HepG2 (cell line): ENCODE results near the gene CORO7. TPM values are rescaled to one million over a fixed set of nuclear protein-coding genes. Genes with fewer than 3 reads are reported as not detected.

Experiments
- ARID4A ChIP-seq: sonication (generic); formaldehyde crosslinking; IDR thresholded peaks from 2 replicates; pipeline ENCODE4 v1.5.0; 2020; ENCODE audit warnings: mild to moderate bottlenecking, missing genetic modification reagents, borderline replicate concordance
- ARNT2 ChIP-seq: sonication (generic); formaldehyde crosslinking; IDR thresholded peaks from 2 replicates; pipeline ENCODE4 v1.8.0; 2022; ENCODE audit warnings: mild to moderate bottlenecking, low read depth, missing genetic modification reagents, moderate library complexity
- DZIP1 ChIP-seq: sonication (generic); formaldehyde crosslinking; IDR thresholded peaks from 2 replicates; pipeline ENCODE4 v1.5.0; 2020; ENCODE audit warnings: mild to moderate bottlenecking, missing genetic modification reagents
- FOXA1 ChIP-seq, 2 experiments: fragments of 450-650 bp in 1 of 2; sonication (generic) in 1 of 2; formaldehyde crosslinking in 1 of 2; IDR thresholded peaks; 2 replicates each; pipeline versions ENCODE4 v1.4.0 to v1.6.1; 2016 to 2020; ENCODE audit warnings: missing genetic modification reagents in 1 of 2
- GATAD2A ChIP-seq: IDR thresholded peaks from 2 replicates; pipeline ENCODE4 v1.6.1; 2016
- HINFP ChIP-seq: sonication (generic); formaldehyde crosslinking; IDR thresholded peaks from 2 replicates; pipeline ENCODE4 v1.4.0; 2020; ENCODE audit warnings: low read depth, mild to moderate bottlenecking, missing genetic modification reagents
- HNRNPUL1 ChIP-seq: fragments of 200-400 bp; formaldehyde crosslinking; IDR thresholded peaks from 2 replicates; pipeline ENCODE4 v1.6.1; 2017; ENCODE audit warnings: low read depth, mild to moderate bottlenecking, low read length, moderate library complexity
- PHF21A ChIP-seq: sonication (generic); formaldehyde crosslinking; IDR thresholded peaks from 2 replicates; pipeline ENCODE4 v1.5.0; 2020; ENCODE audit warnings: mild to moderate bottlenecking, missing genetic modification reagents
- ZBTB21 ChIP-seq: sonication (generic); formaldehyde crosslinking; IDR thresholded peaks from 2 replicates; pipeline ENCODE4 v1.4.0; 2020; ENCODE audit warnings: missing genetic modification reagents
- ZSCAN21 ChIP-seq: sonication (generic); formaldehyde crosslinking; IDR thresholded peaks from 2 replicates; pipeline ENCODE4 v1.8.0; 2022; ENCODE audit warnings: mild to moderate bottlenecking, missing genetic modification reagents, moderate library complexity, borderline replicate concordance
- polyA plus RNA-seq, 8 experiments: library from polyadenylated mRNA; depleted of rRNA in 3 of 8; stranded (reverse) in 7 of 8; unstranded in 1 of 8; fragments of >200 nt; fragmentation: Illumina TruSeq in 4 of 8; extraction: Trizol in 4 of 8; gene quantifications; 2 replicates each; pipeline versions ENCODE4 v1.2.1 to v1.2.3, GENCODE V29; 2011 to 2016; ENCODE audit warnings: low read depth in 4 of 8, missing spikeins in 1 of 8, mixed read lengths in 1 of 8; ENCODE audit not compliant: insufficient read depth in 1 of 8
- total RNA-seq, 5 experiments: library from RNA; depleted of rRNA; stranded (reverse); fragments of >200 nt; fragmentation: Illumina TruSeq; extraction: Trizol; gene quantifications; 2 replicates each; pipeline ENCODE4 v1.2.3, GENCODE V29; 2016; ENCODE audit warnings: low read depth in 1 of 5
- TF ChIP-seq, protein P1 (sequence below): sonication (generic); formaldehyde crosslinking; IDR thresholded peaks from 2 replicates; pipeline ENCODE4 v1.4.0; 2020; ENCODE audit warnings: missing genetic modification reagents
- TF ChIP-seq, protein P2 (sequence below): sonication (generic); formaldehyde crosslinking; IDR thresholded peaks from 2 replicates; pipeline ENCODE4 v1.4.0; 2020; ENCODE audit warnings: mild to moderate bottlenecking, missing genetic modification reagents

The CORO7 gene
- total and polyA plus RNA-seq, 2 of the 13 experiments (the other 11 are each of a cell fraction or from before 2014, with no cell fraction given), result 9.9 to 14.3 TPM

DNA sequence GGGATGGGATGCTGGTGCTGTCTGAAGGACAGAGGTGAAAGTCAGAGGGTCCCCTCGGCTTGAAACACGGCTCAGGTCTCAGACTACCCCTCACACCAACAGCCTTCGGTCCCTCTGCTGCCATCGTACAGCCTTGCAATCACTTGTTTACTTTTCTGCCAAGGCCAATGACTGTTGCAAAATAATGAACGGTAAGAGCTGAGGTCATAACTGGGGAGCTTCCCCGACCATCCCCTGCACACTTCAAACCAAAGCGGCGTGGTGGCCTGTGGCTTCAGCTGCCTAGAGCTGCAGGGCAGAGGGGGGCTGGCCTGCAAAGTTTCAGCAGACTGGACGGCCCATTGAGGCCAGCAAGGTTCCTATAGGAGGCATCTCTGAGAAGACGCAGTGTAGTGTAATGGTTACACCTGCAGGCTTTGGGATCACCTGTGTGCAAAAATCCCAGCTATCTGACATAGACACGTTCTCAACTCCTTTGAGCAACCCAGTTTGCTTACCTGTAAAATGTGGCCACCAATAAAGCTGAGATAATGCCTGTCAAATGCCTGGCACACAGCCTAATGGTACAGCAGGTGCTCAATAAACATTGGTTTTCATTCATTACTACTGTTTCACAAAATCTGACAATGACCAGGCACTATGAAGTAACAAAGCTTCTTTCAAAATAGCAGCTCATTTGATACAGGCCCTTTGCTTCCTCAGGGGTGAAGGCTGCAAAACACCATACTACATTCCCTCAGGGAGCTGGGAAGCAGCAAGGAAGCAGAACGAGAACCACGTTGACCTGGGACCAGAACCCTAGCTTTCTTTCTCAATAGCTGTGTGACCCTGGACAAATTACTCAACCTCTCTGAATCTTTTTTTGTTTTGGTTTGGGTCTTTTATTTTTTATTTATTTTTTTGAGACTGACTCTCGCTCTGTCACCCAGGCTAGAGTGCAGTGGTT is 70.3 kb downstream of the CORO7 start (continued):
- TF ChIP-seq ZSCAN21, result peak; percentile 59; the same call in 1 of the 2 replicates
- TF ChIP-seq GATAD2A (CRISPR knock-in tag), result peak; percentile 98
- 0 out of 2 replicates have a peak, but pooled peaks have one; percentile 35 for TF ChIP-seq HINFP (CRISPR knock-in tag)
- TF ChIP-seq ARNT2 (CRISPR knock-in tag), result no peak
- no peak for TF ChIP-seq DZIP1 (CRISPR knock-in tag)
- no peak for TF ChIP-seq HNRNPUL1
- peak; percentile 67; the same call in 1 of the 2 replicates for TF ChIP-seq ARID4A (CRISPR knock-in tag)
- TF ChIP-seq FOXA1 (IDR thresholded peaks at IDR 0.05), result peak; percentile 79
- TF ChIP-seq FOXA1 (CRISPR knock-in tag; IDR thresholded peaks at IDR 0.05), result peak; percentile 100
- TF ChIP-seq, protein P1, sequence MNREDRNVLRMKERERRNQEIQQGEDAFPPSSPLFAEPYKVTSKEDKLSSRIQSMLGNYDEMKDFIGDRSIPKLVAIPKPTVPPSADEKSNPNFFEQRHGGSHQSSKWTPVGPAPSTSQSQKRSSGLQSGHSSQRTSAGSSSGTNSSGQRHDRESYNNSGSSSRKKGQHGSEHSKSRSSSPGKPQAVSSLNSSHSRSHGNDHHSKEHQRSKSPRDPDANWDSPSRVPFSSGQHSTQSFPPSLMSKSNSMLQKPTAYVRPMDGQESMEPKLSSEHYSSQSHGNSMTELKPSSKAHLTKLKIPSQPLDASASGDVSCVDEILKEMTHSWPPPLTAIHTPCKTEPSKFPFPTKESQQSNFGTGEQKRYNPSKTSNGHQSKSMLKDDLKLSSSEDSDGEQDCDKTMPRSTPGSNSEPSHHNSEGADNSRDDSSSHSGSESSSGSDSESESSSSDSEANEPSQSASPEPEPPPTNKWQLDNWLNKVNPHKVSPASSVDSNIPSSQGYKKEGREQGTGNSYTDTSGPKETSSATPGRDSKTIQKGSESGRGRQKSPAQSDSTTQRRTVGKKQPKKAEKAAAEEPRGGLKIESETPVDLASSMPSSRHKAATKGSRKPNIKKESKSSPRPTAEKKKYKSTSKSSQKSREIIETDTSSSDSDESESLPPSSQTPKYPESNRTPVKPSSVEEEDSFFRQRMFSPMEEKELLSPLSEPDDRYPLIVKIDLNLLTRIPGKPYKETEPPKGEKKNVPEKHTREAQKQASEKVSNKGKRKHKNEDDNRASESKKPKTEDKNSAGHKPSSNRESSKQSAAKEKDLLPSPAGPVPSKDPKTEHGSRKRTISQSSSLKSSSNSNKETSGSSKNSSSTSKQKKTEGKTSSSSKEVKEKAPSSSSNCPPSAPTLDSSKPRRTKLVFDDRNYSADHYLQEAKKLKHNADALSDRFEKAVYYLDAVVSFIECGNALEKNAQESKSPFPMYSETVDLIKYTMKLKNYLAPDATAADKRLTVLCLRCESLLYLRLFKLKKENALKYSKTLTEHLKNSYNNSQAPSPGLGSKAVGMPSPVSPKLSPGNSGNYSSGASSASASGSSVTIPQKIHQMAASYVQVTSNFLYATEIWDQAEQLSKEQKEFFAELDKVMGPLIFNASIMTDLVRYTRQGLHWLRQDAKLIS (CRISPR knock-in tag), result no peak
- TF ChIP-seq ZBTB21, result peak; percentile 88
- TF ChIP-seq, protein P2, sequence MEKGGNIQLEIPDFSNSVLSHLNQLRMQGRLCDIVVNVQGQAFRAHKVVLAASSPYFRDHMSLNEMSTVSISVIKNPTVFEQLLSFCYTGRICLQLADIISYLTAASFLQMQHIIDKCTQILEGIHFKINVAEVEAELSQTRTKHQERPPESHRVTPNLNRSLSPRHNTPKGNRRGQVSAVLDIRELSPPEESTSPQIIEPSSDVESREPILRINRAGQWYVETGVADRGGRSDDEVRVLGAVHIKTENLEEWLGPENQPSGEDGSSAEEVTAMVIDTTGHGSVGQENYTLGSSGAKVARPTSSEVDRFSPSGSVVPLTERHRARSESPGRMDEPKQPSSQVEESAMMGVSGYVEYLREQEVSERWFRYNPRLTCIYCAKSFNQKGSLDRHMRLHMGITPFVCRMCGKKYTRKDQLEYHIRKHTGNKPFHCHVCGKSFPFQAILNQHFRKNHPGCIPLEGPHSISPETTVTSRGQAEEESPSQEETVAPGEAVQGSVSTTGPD (CRISPR knock-in tag), result peak; percentile 80
- peak; percentile 55 for TF ChIP-seq PHF21A (CRISPR knock-in tag)
